Measurements from ENCODE around the gene CHST8.

DNA sequence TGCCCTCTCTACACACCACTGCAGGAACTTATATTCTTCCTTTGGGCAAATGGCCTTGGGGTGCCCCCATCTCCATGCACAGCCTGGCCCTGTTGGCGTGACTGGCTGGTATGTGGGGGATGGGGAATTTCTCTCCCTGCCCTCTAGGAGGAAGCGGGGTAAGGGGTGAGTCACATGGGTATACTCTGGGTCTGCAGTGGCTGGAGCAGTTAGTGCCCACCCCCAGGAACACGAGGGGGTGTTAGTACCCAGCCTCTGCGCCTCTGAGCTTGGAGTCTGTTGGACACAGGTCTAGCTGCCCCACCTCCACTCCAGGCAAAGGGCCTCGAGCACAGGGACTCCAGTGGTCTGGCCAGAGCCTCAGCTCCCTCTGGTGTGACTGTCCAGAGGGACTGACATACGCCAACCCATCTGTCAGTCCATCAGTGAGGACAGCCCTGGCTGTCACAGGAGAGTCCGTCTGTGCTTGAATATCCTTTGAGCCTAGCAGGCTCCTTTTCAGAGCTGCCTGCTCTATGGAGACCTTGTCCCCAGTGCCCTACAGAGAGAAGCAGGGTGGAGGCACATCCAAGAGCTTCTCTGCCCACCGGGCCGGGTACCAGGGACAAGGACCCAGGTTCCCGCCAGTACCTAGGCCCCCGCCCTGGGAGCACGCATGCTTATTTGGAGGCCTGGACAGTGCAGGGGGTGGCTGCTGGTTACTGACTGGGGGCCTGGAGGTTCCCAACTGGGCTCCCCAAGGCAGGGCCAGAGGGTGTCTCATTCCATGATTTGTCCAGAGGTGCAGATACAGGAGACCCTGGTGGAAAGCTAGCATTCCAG is 66.6 kb downstream of the CHST8 start:
- TF ChIP-seq, protein P1, sequence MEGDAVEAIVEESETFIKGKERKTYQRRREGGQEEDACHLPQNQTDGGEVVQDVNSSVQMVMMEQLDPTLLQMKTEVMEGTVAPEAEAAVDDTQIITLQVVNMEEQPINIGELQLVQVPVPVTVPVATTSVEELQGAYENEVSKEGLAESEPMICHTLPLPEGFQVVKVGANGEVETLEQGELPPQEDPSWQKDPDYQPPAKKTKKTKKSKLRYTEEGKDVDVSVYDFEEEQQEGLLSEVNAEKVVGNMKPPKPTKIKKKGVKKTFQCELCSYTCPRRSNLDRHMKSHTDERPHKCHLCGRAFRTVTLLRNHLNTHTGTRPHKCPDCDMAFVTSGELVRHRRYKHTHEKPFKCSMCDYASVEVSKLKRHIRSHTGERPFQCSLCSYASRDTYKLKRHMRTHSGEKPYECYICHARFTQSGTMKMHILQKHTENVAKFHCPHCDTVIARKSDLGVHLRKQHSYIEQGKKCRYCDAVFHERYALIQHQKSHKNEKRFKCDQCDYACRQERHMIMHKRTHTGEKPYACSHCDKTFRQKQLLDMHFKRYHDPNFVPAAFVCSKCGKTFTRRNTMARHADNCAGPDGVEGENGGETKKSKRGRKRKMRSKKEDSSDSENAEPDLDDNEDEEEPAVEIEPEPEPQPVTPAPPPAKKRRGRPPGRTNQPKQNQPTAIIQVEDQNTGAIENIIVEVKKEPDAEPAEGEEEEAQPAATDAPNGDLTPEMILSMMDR (IDR thresholded peaks at IDR 0.05; ENCODE audit: insufficient read depth, low read length, poor library complexity, severe bottlenecking) = no peak
- no peak for TF ChIP-seq EZH2phosphoT487 (conservative IDR thresholded peaks at IDR 0.05; ENCODE audit: low read length)
